HepG2 (cell line): Measurements from ENCODE around the gene ELF2. TPM values are rescaled to one million over a fixed set of nuclear protein-coding genes. Genes with fewer than 3 reads are reported as not detected.

Source experiments
- FOXP1 ChIP-seq, 2 experiments: fragments of 450-650 bp in 1 of 2; IDR thresholded peaks; 2 replicates each; pipeline ENCODE4 v1.6.1; 2017 to 2018; ENCODE audit warnings: antibody characterized with exemption in 1 of 2
- JUN ChIP-seq: sonication (generic); formaldehyde crosslinking; IDR thresholded peaks from 2 replicates; pipeline ENCODE4 v1.4.0; 2020; ENCODE audit warnings: mild to moderate bottlenecking, missing genetic modification reagents
- MED1 ChIP-seq: sonication (generic); formaldehyde crosslinking; IDR thresholded peaks from 2 replicates; pipeline ENCODE4 v1.4.0; 2020; ENCODE audit warnings: missing genetic modification reagents
- MXD4 ChIP-seq: IDR thresholded peaks from 2 replicates; pipeline ENCODE4 v1.6.1; 2016; ENCODE audit warnings: mild to moderate bottlenecking, missing biosample characterization, missing genetic modification reagents
- NCOA5 ChIP-seq: sonication (generic); formaldehyde crosslinking; IDR thresholded peaks from 2 replicates; pipeline ENCODE4 v1.4.0; 2020; ENCODE audit warnings: missing genetic modification reagents
- PRPF4 ChIP-seq: fragments of 200-400 bp; formaldehyde crosslinking; IDR thresholded peaks from 2 replicates; pipeline ENCODE4 v1.6.1; 2016; ENCODE audit warnings: low read length, low read depth; ENCODE audit not compliant: poor library complexity, severe bottlenecking
- SNRNP70 ChIP-seq: fragments of 200-400 bp; formaldehyde crosslinking; IDR thresholded peaks from 2 replicates; pipeline ENCODE4 v1.6.1; 2017; ENCODE audit warnings: mild to moderate bottlenecking, low read depth, low read length, moderate library complexity
- TRIM24 ChIP-seq: sonication (generic); formaldehyde crosslinking; IDR thresholded peaks from 2 replicates; pipeline ENCODE4 v1.8.0; 2022; ENCODE audit warnings: mild to moderate bottlenecking, missing genetic modification reagents
- U2AF1 ChIP-seq: fragments of 200-400 bp; formaldehyde crosslinking; optimal IDR thresholded peaks from 2 replicates; pipeline ENCODE3; 2017; ENCODE audit warnings: mild to moderate bottlenecking, low read depth, low read length
- ZNF547 ChIP-seq: sonication (generic); formaldehyde crosslinking; IDR thresholded peaks from 2 replicates; pipeline ENCODE4 v1.5.1; 2020; ENCODE audit warnings: mild to moderate bottlenecking, missing genetic modification reagents
- ZNF598 ChIP-seq: sonication (generic); formaldehyde crosslinking; IDR thresholded peaks from 2 replicates; pipeline ENCODE4 v1.5.1; 2020; ENCODE audit warnings: mild to moderate bottlenecking, missing genetic modification reagents, borderline replicate concordance
- ZNF644 ChIP-seq: IDR thresholded peaks from 2 replicates; pipeline ENCODE4 v1.6.1; 2016; ENCODE audit warnings: low read depth
- ZNF75D ChIP-seq: sonication (generic); formaldehyde crosslinking; IDR thresholded peaks from 2 replicates; pipeline ENCODE4 v1.8.1; 2023; ENCODE audit warnings: missing genetic modification reagents, mild to moderate bottlenecking, borderline replicate concordance
- ZNF841 ChIP-seq: sonication (generic); formaldehyde crosslinking; IDR thresholded peaks from 2 replicates; pipeline ENCODE4 v1.8.1; 2023; ENCODE audit warnings: missing genetic modification reagents, borderline replicate concordance
- polyA plus RNA-seq, 8 experiments: library from polyadenylated mRNA; depleted of rRNA in 3 of 8; stranded (reverse) in 7 of 8; unstranded in 1 of 8; fragments of >200 nt; fragmentation: Illumina TruSeq in 4 of 8; extraction: Trizol in 4 of 8; gene quantifications; 2 replicates each; pipeline versions ENCODE4 v1.2.1 to v1.2.3, GENCODE V29; 2011 to 2016; ENCODE audit warnings: low read depth in 4 of 8, missing spikeins in 1 of 8, mixed read lengths in 1 of 8; ENCODE audit not compliant: insufficient read depth in 1 of 8
- total RNA-seq, 5 experiments: library from RNA; depleted of rRNA; stranded (reverse); fragments of >200 nt; fragmentation: Illumina TruSeq; extraction: Trizol; gene quantifications; 2 replicates each; pipeline ENCODE4 v1.2.3, GENCODE V29; 2016; ENCODE audit warnings: low read depth in 1 of 5
- TF ChIP-seq, protein P1 (sequence below): sonication (generic); formaldehyde crosslinking; IDR thresholded peaks from 2 replicates; pipeline ENCODE4 v1.4.0; 2020; ENCODE audit warnings: missing genetic modification reagents, borderline replicate concordance
- TF ChIP-seq, protein P2 (sequence below): IDR thresholded peaks from 2 replicates; pipeline ENCODE4 v1.6.1; 2016
- TF ChIP-seq, protein P3 (sequence below): sonication (generic); formaldehyde crosslinking; IDR thresholded peaks from 2 replicates; pipeline ENCODE4 v1.4.0; 2020; ENCODE audit warnings: mild to moderate bottlenecking, missing genetic modification reagents

The ELF2 gene
- total and polyA plus RNA-seq, 2 of the 13 experiments (the other 11 are each of a cell fraction or from before 2014, with no cell fraction given), result 28.6 to 35.4 TPM

DNA sequence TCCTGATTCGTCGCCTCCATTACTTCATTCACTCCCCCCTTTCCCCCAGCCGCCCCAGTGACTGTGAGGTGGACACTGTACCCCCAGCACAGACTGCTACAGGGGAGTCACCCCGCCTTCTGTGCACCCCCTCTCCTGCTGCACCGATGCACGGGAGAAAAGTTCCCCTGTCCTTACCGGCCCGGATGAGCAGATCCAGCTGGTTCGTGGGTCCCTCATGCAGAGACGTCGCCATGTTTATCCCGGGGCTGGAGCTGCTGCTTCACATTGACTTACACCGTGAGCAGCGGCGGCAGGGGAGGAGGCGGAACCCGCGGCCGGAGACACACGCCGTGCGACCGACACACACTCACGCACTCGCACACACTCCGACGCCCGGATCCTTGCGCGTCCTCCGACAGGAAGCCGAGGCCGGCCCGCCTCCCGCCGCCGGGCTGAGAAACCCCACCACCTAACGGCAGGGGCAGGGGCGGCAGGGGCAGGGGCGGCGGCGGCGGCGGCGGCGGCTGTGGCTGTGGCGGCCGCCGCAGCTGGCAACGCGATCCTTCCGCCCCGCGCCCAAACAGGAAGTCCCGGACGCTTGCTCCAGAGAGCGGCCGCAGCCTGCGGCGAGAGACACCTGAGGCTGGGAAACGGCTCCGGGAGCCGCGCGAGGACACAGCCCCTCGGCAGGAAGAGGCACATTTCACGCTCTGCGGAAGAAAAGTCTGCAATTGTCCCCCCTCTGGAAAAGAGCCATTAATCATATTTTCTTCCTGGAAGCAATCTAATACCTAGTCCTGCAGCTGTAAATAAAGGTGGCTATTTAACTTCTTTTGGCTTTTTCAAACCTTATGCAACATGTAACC is 92.8 kb downstream of the ELF2 start (continued):
- no peak for TF ChIP-seq FOXP1 (IDR thresholded peaks at IDR 0.05)
- TF ChIP-seq FOXP1 (CRISPR knock-in tag; IDR thresholded peaks at IDR 0.05), result peak; percentile 45; the same call in 1 of the 2 replicates
- TF ChIP-seq, protein P1, sequence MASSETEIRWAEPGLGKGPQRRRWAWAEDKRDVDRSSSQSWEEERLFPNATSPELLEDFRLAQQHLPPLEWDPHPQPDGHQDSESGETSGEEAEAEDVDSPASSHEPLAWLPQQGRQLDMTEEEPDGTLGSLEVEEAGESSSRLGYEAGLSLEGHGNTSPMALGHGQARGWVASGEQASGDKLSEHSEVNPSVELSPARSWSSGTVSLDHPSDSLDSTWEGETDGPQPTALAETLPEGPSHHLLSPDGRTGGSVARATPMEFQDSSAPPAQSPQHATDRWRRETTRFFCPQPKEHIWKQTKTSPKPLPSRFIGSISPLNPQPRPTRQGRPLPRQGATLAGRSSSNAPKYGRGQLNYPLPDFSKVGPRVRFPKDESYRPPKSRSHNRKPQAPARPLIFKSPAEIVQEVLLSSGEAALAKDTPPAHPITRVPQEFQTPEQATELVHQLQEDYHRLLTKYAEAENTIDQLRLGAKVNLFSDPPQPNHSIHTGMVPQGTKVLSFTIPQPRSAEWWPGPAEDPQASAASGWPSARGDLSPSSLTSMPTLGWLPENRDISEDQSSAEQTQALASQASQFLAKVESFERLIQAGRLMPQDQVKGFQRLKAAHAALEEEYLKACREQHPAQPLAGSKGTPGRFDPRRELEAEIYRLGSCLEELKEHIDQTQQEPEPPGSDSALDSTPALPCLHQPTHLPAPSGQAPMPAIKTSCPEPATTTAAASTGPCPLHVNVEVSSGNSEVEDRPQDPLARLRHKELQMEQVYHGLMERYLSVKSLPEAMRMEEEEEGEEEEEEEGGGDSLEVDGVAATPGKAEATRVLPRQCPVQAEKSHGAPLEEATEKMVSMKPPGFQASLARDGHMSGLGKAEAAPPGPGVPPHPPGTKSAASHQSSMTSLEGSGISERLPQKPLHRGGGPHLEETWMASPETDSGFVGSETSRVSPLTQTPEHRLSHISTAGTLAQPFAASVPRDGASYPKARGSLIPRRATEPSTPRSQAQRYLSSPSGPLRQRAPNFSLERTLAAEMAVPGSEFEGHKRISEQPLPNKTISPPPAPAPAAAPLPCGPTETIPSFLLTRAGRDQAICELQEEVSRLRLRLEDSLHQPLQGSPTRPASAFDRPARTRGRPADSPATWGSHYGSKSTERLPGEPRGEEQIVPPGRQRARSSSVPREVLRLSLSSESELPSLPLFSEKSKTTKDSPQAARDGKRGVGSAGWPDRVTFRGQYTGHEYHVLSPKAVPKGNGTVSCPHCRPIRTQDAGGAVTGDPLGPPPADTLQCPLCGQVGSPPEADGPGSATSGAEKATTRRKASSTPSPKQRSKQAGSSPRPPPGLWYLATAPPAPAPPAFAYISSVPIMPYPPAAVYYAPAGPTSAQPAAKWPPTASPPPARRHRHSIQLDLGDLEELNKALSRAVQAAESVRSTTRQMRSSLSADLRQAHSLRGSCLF (CRISPR knock-in tag), result no peak
- no peak for TF ChIP-seq ZNF841
- TF ChIP-seq SNRNP70, result no peak
- no peak for TF ChIP-seq TRIM24
- TF ChIP-seq ZNF547 (CRISPR knock-in tag), result no peak
- TF ChIP-seq, protein P2, sequence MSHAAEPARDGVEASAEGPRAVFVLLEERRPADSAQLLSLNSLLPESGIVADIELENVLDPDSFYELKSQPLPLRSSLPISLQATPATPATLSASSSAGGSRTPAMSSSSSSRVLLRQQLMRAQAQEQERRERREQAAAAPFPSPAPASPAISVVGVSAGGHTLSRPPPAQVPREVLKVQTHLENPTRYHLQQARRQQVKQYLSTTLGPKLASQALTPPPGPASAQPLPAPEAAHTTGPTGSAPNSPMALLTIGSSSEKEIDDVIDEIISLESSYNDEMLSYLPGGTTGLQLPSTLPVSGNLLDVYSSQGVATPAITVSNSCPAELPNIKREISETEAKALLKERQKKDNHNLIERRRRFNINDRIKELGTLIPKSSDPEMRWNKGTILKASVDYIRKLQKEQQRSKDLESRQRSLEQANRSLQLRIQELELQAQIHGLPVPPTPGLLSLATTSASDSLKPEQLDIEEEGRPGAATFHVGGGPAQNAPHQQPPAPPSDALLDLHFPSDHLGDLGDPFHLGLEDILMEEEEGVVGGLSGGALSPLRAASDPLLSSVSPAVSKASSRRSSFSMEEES (CRISPR knock-in tag), result no peak
- no peak for TF ChIP-seq ZNF75D (CRISPR knock-in tag)
- no peak for TF ChIP-seq U2AF1
- no peak for TF ChIP-seq ZNF644 (CRISPR knock-in tag)
- no peak for TF ChIP-seq NCOA5 (CRISPR knock-in tag)
- TF ChIP-seq JUN (CRISPR knock-in tag), result no peak
- no peak for TF ChIP-seq ZNF598
- TF ChIP-seq, protein P3, sequence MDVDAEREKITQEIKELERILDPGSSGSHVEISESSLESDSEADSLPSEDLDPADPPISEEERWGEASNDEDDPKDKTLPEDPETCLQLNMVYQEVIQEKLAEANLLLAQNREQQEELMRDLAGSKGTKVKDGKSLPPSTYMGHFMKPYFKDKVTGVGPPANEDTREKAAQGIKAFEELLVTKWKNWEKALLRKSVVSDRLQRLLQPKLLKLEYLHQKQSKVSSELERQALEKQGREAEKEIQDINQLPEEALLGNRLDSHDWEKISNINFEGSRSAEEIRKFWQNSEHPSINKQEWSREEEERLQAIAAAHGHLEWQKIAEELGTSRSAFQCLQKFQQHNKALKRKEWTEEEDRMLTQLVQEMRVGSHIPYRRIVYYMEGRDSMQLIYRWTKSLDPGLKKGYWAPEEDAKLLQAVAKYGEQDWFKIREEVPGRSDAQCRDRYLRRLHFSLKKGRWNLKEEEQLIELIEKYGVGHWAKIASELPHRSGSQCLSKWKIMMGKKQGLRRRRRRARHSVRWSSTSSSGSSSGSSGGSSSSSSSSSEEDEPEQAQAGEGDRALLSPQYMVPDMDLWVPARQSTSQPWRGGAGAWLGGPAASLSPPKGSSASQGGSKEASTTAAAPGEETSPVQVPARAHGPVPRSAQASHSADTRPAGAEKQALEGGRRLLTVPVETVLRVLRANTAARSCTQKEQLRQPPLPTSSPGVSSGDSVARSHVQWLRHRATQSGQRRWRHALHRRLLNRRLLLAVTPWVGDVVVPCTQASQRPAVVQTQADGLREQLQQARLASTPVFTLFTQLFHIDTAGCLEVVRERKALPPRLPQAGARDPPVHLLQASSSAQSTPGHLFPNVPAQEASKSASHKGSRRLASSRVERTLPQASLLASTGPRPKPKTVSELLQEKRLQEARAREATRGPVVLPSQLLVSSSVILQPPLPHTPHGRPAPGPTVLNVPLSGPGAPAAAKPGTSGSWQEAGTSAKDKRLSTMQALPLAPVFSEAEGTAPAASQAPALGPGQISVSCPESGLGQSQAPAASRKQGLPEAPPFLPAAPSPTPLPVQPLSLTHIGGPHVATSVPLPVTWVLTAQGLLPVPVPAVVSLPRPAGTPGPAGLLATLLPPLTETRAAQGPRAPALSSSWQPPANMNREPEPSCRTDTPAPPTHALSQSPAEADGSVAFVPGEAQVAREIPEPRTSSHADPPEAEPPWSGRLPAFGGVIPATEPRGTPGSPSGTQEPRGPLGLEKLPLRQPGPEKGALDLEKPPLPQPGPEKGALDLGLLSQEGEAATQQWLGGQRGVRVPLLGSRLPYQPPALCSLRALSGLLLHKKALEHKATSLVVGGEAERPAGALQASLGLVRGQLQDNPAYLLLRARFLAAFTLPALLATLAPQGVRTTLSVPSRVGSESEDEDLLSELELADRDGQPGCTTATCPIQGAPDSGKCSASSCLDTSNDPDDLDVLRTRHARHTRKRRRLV (CRISPR knock-in tag), result no peak
- TF ChIP-seq PRPF4, result no peak
- 0 out of 2 replicates have a peak, but pooled peaks have one; percentile 65 for TF ChIP-seq MXD4 (CRISPR knock-in tag)
- peak; percentile 13; the same call in 1 of the 2 replicates for TF ChIP-seq MED1 (CRISPR knock-in tag)
